IMR-90 (cell line): ENCODE results near the gene ALOX5AP. TPM values are rescaled to one million over a fixed set of nuclear protein-coding genes. Genes with fewer than 3 reads are reported as not detected.

ENCODE experiments used
- ATAC-seq: fragments of 200-7000 bp; cut with Tn5 transposase; 2 replicates; pipeline ENCODE4 v1.9.1; 2020; ENCODE audit warnings: low read depth, mild to moderate bottlenecking, moderate library complexity
- BruUV-seq: library from RNA; stranded (reverse); fragments of 400-500 nt; replicated peaks from 2 replicates; lab custom pipeline; 2021; lab: Mats Ljungman, UMichigan
- CTCF ChIA-PET: fragments of 300-600 bp; formaldehyde crosslinking; extraction: SDS; loops from one replicate; lab custom pipeline; 2021; ENCODE audit warnings: antibody characterized with exemption; lab: Yijun Ruan, JAX
- POLR2A ChIA-PET: fragments of 300-600 bp; sonication (Branson Sonifier 250); formaldehyde crosslinking; loops from one replicate; lab custom pipeline; 2022; ENCODE audit warnings: antibody characterized with exemption; ENCODE audit not compliant: unreplicated experiment; lab: Charles Lee
- DNase-seq: peaks from one replicate; pipeline ENCODE4 v3.0.0; 2013
- H2AFZ ChIP-seq: replicated peaks from 2 replicates; pipeline ENCODE3; 2013; ENCODE audit warnings: low read length, mild to moderate bottlenecking; ENCODE audit not compliant: poor library complexity
- H2AK5ac ChIP-seq: 2 replicates; pipeline ENCODE4 v1.6.1; 2013; ENCODE audit warnings: low read depth, low read length, inconsistent platforms
- H2AK9ac ChIP-seq: replicated peaks from 2 replicates; pipeline ENCODE3; 2013; ENCODE audit warnings: mild to moderate bottlenecking, low read depth, low read length, moderate library complexity; ENCODE audit not compliant: poor library complexity
- H2BK120ac ChIP-seq: 2 replicates; pipeline ENCODE4 v1.6.1; 2013; ENCODE audit warnings: low read depth, low read length, inconsistent platforms
- H2BK15ac ChIP-seq: 3 replicates; pipeline ENCODE4 v1.6.1; 2013; ENCODE audit warnings: low read depth, low read length, inconsistent platforms
- H2BK20ac ChIP-seq: 2 replicates; pipeline ENCODE4 v1.6.1; 2013; ENCODE audit warnings: low read depth, mild to moderate bottlenecking, inconsistent platforms, low read length, moderate library complexity
- H2BK5ac ChIP-seq: 2 replicates; pipeline ENCODE4 v1.6.1; 2013; ENCODE audit warnings: mild to moderate bottlenecking, low read depth, low read length, inconsistent platforms; ENCODE audit not compliant: poor library complexity, severe bottlenecking
- H3K14ac ChIP-seq: replicated peaks from 2 replicates; pipeline ENCODE4 v1.6.1; 2013; ENCODE audit warnings: low read depth, low read length, inconsistent platforms
- H3K18ac ChIP-seq: 2 replicates; pipeline ENCODE4 v1.6.1; 2013; ENCODE audit warnings: low read depth, low read length, control low read depth
- H3K23ac ChIP-seq: 2 replicates; pipeline ENCODE4 v1.6.1; 2013; ENCODE audit warnings: low read depth, low read length, inconsistent platforms
- H3K27ac ChIP-seq: 2 replicates; pipeline ENCODE4 v1.5.1; 2013; ENCODE audit warnings: mild to moderate bottlenecking, control low read depth, low read length; ENCODE audit not compliant: insufficient read depth
- H3K27me3 ChIP-seq: 2 replicates; pipeline ENCODE4 v1.6.1; 2013; ENCODE audit warnings: low read length; ENCODE audit not compliant: control insufficient read depth, insufficient read depth
- H3K36me3 ChIP-seq: 2 replicates; pipeline ENCODE4 v1.6.1; 2013; ENCODE audit warnings: low read length, mixed read lengths; ENCODE audit not compliant: control insufficient read depth, insufficient read depth
- H3K4ac ChIP-seq: 2 replicates; pipeline ENCODE4 v1.6.1; 2013; ENCODE audit warnings: low read depth, low read length, inconsistent platforms
- H3K4me1 ChIP-seq: 2 replicates; pipeline ENCODE4 v1.6.1; 2013; ENCODE audit warnings: low read length, mixed read lengths; ENCODE audit not compliant: control insufficient read depth, insufficient read depth
- H3K4me2 ChIP-seq: 2 replicates; pipeline ENCODE4 v1.6.1; 2013; ENCODE audit warnings: low read depth, mild to moderate bottlenecking, control low read depth, low read length, moderate library complexity
- H3K4me3 ChIP-seq: 2 replicates; pipeline ENCODE4 v1.5.1; 2013; ENCODE audit warnings: low read depth, mild to moderate bottlenecking, control low read depth, low read length, moderate library complexity; ENCODE audit not compliant: insufficient read depth
- H3K56ac ChIP-seq: 2 replicates; pipeline ENCODE4 v1.6.1; 2013; ENCODE audit warnings: low read length, inconsistent platforms; ENCODE audit not compliant: insufficient read depth; ENCODE audit errors: extremely low read depth
- H3K79me1 ChIP-seq, 2 experiments: 2 replicates each; pipeline ENCODE4 v1.6.1; 2013; ENCODE audit warnings: low read length in 2 of 2, inconsistent platforms in 1 of 2, low read depth in 1 of 2
- H3K9ac ChIP-seq: 2 replicates; pipeline ENCODE4 v1.6.1; 2013; ENCODE audit warnings: low read depth, low read length, control low read depth
- H3K9me1 ChIP-seq: 2 replicates; pipeline ENCODE4 v1.6.1; 2013; ENCODE audit warnings: low read length, inconsistent platforms; ENCODE audit not compliant: insufficient read depth
- H3K9me3 ChIP-seq: 2 replicates; pipeline ENCODE4 v1.6.1; 2013; ENCODE audit warnings: low read length; ENCODE audit not compliant: control insufficient read depth, insufficient read depth
- H4K20me1 ChIP-seq: 2 replicates; pipeline ENCODE4 v1.6.1; 2013; ENCODE audit warnings: low read length, inconsistent platforms; ENCODE audit not compliant: insufficient read depth
- H4K5ac ChIP-seq: 2 replicates; pipeline ENCODE4 v1.6.1; 2013; ENCODE audit warnings: mild to moderate bottlenecking, low read depth, low read length, control low read depth
- H4K8ac ChIP-seq, 2 experiments: 2 replicates each; pipeline ENCODE4 v1.6.1; 2013; ENCODE audit warnings: low read depth in 2 of 2, low read length in 2 of 2, control low read depth in 1 of 2, inconsistent platforms in 1 of 2
- H4K91ac ChIP-seq: 2 replicates; pipeline ENCODE4 v1.6.1; 2013; ENCODE audit warnings: low read depth, low read length, inconsistent platforms; ENCODE audit not compliant: insufficient read depth
- BHLHE40 ChIP-seq: fragments of 150-350 bp; IDR thresholded peaks from 2 replicates; pipeline ENCODE4 v1.6.1; 2016; ENCODE audit warnings: mild to moderate bottlenecking, low read depth, low read length
- CEBPB ChIP-seq: IDR thresholded peaks from 2 replicates; pipeline ENCODE4 v1.6.1; 2012; ENCODE audit warnings: low read depth, low read length, improper control_type of control experiment
- CHD1 ChIP-seq: IDR thresholded peaks from 2 replicates; pipeline ENCODE4 v1.6.1; 2012; ENCODE audit warnings: low read depth, low read length, improper control_type of control experiment
- ELK1 ChIP-seq: fragments of 150-350 bp; IDR thresholded peaks from 2 replicates; pipeline ENCODE4 v1.6.1; 2016; ENCODE audit warnings: low read depth, mild to moderate bottlenecking, low read length, moderate library complexity, borderline replicate concordance
- FOS ChIP-seq: fragments of 150-350 bp; IDR thresholded peaks from 2 replicates; pipeline ENCODE4 v1.6.1; 2016; ENCODE audit warnings: low read depth, low read length
- MAFK ChIP-seq: IDR thresholded peaks from 2 replicates; pipeline ENCODE4 v1.6.1; 2012; ENCODE audit warnings: low read depth, low read length, improper control_type of control experiment
- MAZ ChIP-seq: IDR thresholded peaks from 2 replicates; pipeline ENCODE4 v1.6.1; 2012; ENCODE audit warnings: low read depth, mild to moderate bottlenecking, low read length, improper control_type of control experiment, moderate library complexity, borderline replicate concordance
- MXI1 ChIP-seq: IDR thresholded peaks from 2 replicates; pipeline ENCODE4 v1.6.1; 2012; ENCODE audit warnings: low read depth, mild to moderate bottlenecking, low read length, moderate library complexity, borderline replicate concordance
- NFE2L2 ChIP-seq: fragments of 150-350 bp; IDR thresholded peaks from 2 replicates; pipeline ENCODE4 v1.6.1; 2016; ENCODE audit warnings: low read depth, mild to moderate bottlenecking, low read length
- POLR2A ChIP-seq: IDR thresholded peaks from 2 replicates; pipeline ENCODE4 v1.6.1; 2012; ENCODE audit warnings: mild to moderate bottlenecking, low read depth, low read length
- RAD21 ChIP-seq: IDR thresholded peaks from 2 replicates; pipeline ENCODE4 v1.6.1; 2012; ENCODE audit warnings: low read length, improper control_type of control experiment
- RCOR1 ChIP-seq: IDR thresholded peaks from 2 replicates; pipeline ENCODE4 v1.6.1; 2012; ENCODE audit warnings: mild to moderate bottlenecking, low read length, improper control_type of control experiment; ENCODE audit not compliant: insufficient replicate concordance
- RFX5 ChIP-seq: IDR thresholded peaks from 2 replicates; pipeline ENCODE4 v1.8.0; 2012; ENCODE audit warnings: low read depth, mild to moderate bottlenecking, low read length, moderate library complexity
- SMC3 ChIP-seq: fragments of 150-350 bp; IDR thresholded peaks from 2 replicates; pipeline ENCODE4 v1.6.1; 2016; ENCODE audit warnings: low read depth, mild to moderate bottlenecking, antibody characterized with exemption, low read length, moderate library complexity
- WGBS, 2 experiments: methylation state at CpG; one replicate each; pipeline versions ENCODE4 v1.1.5 to v1.1.7; 2013; ENCODE audit warnings: missing lambda C conversion rate in 2 of 2; ENCODE audit not compliant: insufficient read length in 1 of 2; ENCODE audit errors: extremely low coverage in 2 of 2; 5-methylcytosine and 5-hydroxymethylcytosine counted together
- dilution Hi-C: fragments of 300-500 bp; cut with HindIII; formaldehyde crosslinking; loops from one replicate; pipeline ENCODE4 v1.14.3; 2018; ENCODE audit warnings: low sequenced_read_pairs; ENCODE audit not compliant: unreplicated experiment
- in situ Hi-C: fragments of 300-500 bp; cut with MboI; formaldehyde crosslinking; loops from 3 replicates; pipeline ENCODE4 v1.14.3; 2019; ENCODE audit warnings: low sequenced_read_pairs, inconsistent platforms, mixed read lengths
- intact Hi-C: fragments of 100-400 bp; cut with micrococcal nuclease; formaldehyde crosslinking; loops from 2 replicates; pipeline ENCODE4 v1.10.0; 2022
- polyA plus RNA-seq, 3 experiments: library from polyadenylated mRNA; depleted of rRNA; stranded (reverse); fragments of >200 nt; gene quantifications; 2 replicates each; pipeline ENCODE4 v1.2.3, GENCODE V29; 2012; ENCODE audit warnings: low replicate concordance in 1 of 3
- total RNA-seq: library from RNA; depleted of rRNA; stranded (reverse); fragments of >200 nt; gene quantifications from 2 replicates; pipeline ENCODE4 v1.2.3, GENCODE V29; 2012

ALOX5AP gene
- total and polyA plus RNA-seq, 2 of the 4 experiments (the other 2 are of a cell fraction) = 0.62 TPM; not detected in 1

GRCh38 chr13:30712536-30713532 is 22.5 kb upstream of the ALOX5AP start:
- Histone ChIP-seq H4K20me1 (no peaks in the 10 kb centered on the region), H3K4me2 (no peak overlapping the region), H2AK5ac (peak overlapping the region; percentile 77), H3K9me3 (no peaks in the 10 kb centered on the region), H3K56ac (no peak overlapping the region), H2BK20ac (peak overlapping the region; percentile 83), H3K27ac (no peak overlapping the region; the same call in 1 of the 2 replicates), H3K9me1 (peaks cover 9% of the 10 kb centered on the region), H2AK9ac (no peak overlapping the region), H2BK15ac (peak overlapping the region; percentile 84; the same call in 1 of the 3 replicates), H4K5ac (peak overlapping the region; percentile 55), H2BK120ac (peak overlapping the region; percentile 82), H3K4ac (peak overlapping the region; percentile 84), H4K8ac (peak overlapping the region; percentile 7 to 22; a peak in 2 of 4 replicates), H3K27me3 (no peaks in the 10 kb centered on the region), H3K18ac (peak overlapping the region; percentile 78), H3K4me3 (no peak overlapping the region), H3K14ac (peak overlapping the region; percentile 85), H3K9ac (no peak overlapping the region), H2AFZ (peak overlapping the region; percentile 47), H4K91ac (peak overlapping the region; percentile 85), H3K79me1 (no peaks in the 10 kb centered on the region), H3K4me1 (peaks cover 15% of the 10 kb centered on the region), H3K23ac (peak overlapping the region; percentile 50; the same call in 1 of the 2 replicates), H3K36me3 (no peaks in the 10 kb centered on the region), H2BK5ac (peak overlapping the region; percentile 1)
- WGBS, 2 experiments = 53% methylated on average over 5 of the region's 13 CpGs; no CpG with 5 or more reads in 1 of the 2 experiments
- DNase-seq = no peak
- intact Hi-C loops = no loop called here
- TF ChIP-seq BHLHE40 (peak; percentile 46; the same call in 1 of the 2 replicates), FOS (peak; percentile 27; the same call in 1 of the 2 replicates), RAD21 (no peak), SMC3 (no peak), MAZ (no peak), CEBPB (peak; percentile 70), NFE2L2 (no peak), ELK1 (no peak), MXI1 (no peak), MAFK (no peak), RFX5 (no peak), RCOR1 (no peak), CHD1 (no peak), POLR2A (no peak)
- dilution Hi-C loops = no loop called here
- in situ Hi-C loops = no loop called here
- BruUV-seq = no TSS peak
- ChIA-PET CTCF (interaction anchor here (0.6 kb wide), 1 partner anchor 33 kb away, joined by 3 read pairs; no protein-coding TSS in a partner anchor), POLR2A (no interaction called here)
- ATAC-seq = peak; percentile 18; the same call in 1 of the 2 replicates
